A673 (cell line): Measurements from ENCODE around the gene RSAD1. TPM values are rescaled to one million over a fixed set of nuclear protein-coding genes. Genes with fewer than 3 reads are reported as not detected.

Source experiments
- BruUV-seq: library from RNA; stranded (reverse); fragments of 400-500 nt; replicated peaks from 2 replicates; lab custom pipeline; 2021; lab: Mats Ljungman, UMichigan
- CTCF ChIA-PET: fragments of 300-600 bp; sonication (Branson Sonifier 250); formaldehyde crosslinking; loops from one replicate; lab custom pipeline; 2022; ENCODE audit warnings: antibody characterized with exemption; lab: Charles Lee
- POLR2A ChIA-PET: fragments of 300-600 bp; sonication (Branson Sonifier 250); formaldehyde crosslinking; loops from one replicate; lab custom pipeline; 2022; ENCODE audit warnings: antibody characterized with exemption; ENCODE audit not compliant: low non-redundant PET; lab: Charles Lee
- DNase-seq: peaks from one replicate; pipeline ENCODE4 v3.0.0-alpha.2; 2015; ENCODE audit warnings: low spot score
- H3K27ac ChIP-seq: fragments of 200-600 bp; sonication (generic); 2 replicates; pipeline ENCODE4 v1.5.1; 2016; ENCODE audit warnings: mixed run types, low read depth, mild to moderate bottlenecking, mixed read lengths, antibody characterized with exemption, low read length; ENCODE audit not compliant: poor library complexity, severe bottlenecking
- H3K27me3 ChIP-seq: fragments of 200-600 bp; sonication (generic); replicated peaks from 2 replicates; pipeline ENCODE4 v1.6.1; 2017; ENCODE audit warnings: mixed run types, low read depth, mild to moderate bottlenecking, mixed read lengths, antibody characterized with exemption, low read length; ENCODE audit not compliant: insufficient read depth, poor library complexity
- H3K36me3 ChIP-seq: fragments of 200-600 bp; sonication (generic); 2 replicates; pipeline ENCODE4 v1.6.1; 2016; ENCODE audit warnings: mixed run types, mild to moderate bottlenecking, mixed read lengths, antibody characterized with exemption, low read length; ENCODE audit not compliant: insufficient read depth, poor library complexity, severe bottlenecking
- H3K4me1 ChIP-seq: fragments of 200-600 bp; sonication (generic); 2 replicates; pipeline ENCODE4 v1.6.1; 2017; ENCODE audit warnings: mixed run types, mild to moderate bottlenecking, mixed read lengths, antibody characterized with exemption, low read length; ENCODE audit not compliant: insufficient read depth, poor library complexity, severe bottlenecking
- H3K4me3 ChIP-seq: fragments of 200-600 bp; sonication (generic); 2 replicates; pipeline ENCODE4 v1.5.1; 2016; ENCODE audit warnings: low read depth, mixed run types, mild to moderate bottlenecking, mixed read lengths, low read length; ENCODE audit not compliant: poor library complexity, severe bottlenecking
- H3K9me3 ChIP-seq: fragments of 200-600 bp; sonication (generic); 2 replicates; pipeline ENCODE4 v1.6.1; 2016; ENCODE audit warnings: mixed run types, low read depth, mild to moderate bottlenecking, mixed read lengths, antibody characterized with exemption, low read length; ENCODE audit not compliant: poor library complexity, severe bottlenecking
- EZH2 ChIP-seq: fragments of 200-600 bp; sonication (generic); IDR thresholded peaks from 2 replicates; pipeline ENCODE4 v1.6.1; 2017; ENCODE audit warnings: borderline replicate concordance, low read depth, mild to moderate bottlenecking, mixed read lengths, antibody characterized with exemption, low read length; ENCODE audit not compliant: poor library complexity, severe bottlenecking
- intact Hi-C: fragments of 100-400 bp; cut with micrococcal nuclease; formaldehyde crosslinking; loops from one replicate; pipeline ENCODE4 v1.10.0; 2022; ENCODE audit not compliant: unreplicated experiment
- total RNA-seq: library from RNA; stranded (reverse); gene quantifications from 2 replicates; pipeline ENCODE4 v1.2.3, GENCODE V29; 2021
- TF ChIP-seq, protein P1 (sequence below): fragments of 300-800, 200-600 bp; sonication (generic); conservative IDR thresholded peaks from 2 replicates; pipeline ENCODE4 v1.5.1; 2017; ENCODE audit warnings: low read depth, mild to moderate bottlenecking, antibody characterized with exemption, low read length, moderate library complexity, mixed read lengths

The RSAD1 gene
- total RNA-seq, 1 experiment from 2014 or later = 44.3 TPM

DNA sequence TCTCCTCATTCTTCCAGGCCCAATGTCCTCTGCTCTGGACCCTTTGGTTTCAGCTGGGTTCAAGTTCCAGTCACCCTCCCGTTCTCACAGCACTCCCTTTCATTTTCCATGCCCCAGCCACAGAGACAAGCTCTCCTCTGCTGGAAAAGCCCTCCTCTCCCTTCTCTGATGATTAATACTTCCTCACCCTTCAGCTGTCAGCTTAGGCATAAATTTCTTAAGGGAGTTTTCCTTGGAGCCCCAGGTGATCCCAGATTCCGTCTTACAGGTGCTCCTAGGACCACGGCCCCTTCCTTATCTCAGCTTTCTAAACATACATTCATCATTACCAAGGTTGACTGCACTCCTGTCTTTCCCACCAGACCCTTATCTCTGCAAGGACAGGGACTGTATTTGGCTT, 20.4 kb upstream of the RSAD1 start:
- BruUV-seq = no TSS peak
- ChIA-PET CTCF (interaction anchor here (0.5 kb wide), 2 partner anchors 42 to 160 kb away, joined by 3 to 15 read pairs; no protein-coding TSS in a partner anchor), POLR2A (no interaction called here)
- no peak for DNase-seq
- Histone ChIP-seq H3K4me3 (no peak overlapping the region), H3K27me3 (no peaks in the 10 kb centered on the region), H3K9me3 (no peaks in the 10 kb centered on the region), H3K4me1 (peaks cover 9% of the 10 kb centered on the region), H3K27ac (no peak overlapping the region), H3K36me3 (no peaks in the 10 kb centered on the region)
- TF ChIP-seq, protein P1, sequence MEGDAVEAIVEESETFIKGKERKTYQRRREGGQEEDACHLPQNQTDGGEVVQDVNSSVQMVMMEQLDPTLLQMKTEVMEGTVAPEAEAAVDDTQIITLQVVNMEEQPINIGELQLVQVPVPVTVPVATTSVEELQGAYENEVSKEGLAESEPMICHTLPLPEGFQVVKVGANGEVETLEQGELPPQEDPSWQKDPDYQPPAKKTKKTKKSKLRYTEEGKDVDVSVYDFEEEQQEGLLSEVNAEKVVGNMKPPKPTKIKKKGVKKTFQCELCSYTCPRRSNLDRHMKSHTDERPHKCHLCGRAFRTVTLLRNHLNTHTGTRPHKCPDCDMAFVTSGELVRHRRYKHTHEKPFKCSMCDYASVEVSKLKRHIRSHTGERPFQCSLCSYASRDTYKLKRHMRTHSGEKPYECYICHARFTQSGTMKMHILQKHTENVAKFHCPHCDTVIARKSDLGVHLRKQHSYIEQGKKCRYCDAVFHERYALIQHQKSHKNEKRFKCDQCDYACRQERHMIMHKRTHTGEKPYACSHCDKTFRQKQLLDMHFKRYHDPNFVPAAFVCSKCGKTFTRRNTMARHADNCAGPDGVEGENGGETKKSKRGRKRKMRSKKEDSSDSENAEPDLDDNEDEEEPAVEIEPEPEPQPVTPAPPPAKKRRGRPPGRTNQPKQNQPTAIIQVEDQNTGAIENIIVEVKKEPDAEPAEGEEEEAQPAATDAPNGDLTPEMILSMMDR = no peak
- TF ChIP-seq EZH2 = no peak
- intact Hi-C loops = no loop called here

DNA sequence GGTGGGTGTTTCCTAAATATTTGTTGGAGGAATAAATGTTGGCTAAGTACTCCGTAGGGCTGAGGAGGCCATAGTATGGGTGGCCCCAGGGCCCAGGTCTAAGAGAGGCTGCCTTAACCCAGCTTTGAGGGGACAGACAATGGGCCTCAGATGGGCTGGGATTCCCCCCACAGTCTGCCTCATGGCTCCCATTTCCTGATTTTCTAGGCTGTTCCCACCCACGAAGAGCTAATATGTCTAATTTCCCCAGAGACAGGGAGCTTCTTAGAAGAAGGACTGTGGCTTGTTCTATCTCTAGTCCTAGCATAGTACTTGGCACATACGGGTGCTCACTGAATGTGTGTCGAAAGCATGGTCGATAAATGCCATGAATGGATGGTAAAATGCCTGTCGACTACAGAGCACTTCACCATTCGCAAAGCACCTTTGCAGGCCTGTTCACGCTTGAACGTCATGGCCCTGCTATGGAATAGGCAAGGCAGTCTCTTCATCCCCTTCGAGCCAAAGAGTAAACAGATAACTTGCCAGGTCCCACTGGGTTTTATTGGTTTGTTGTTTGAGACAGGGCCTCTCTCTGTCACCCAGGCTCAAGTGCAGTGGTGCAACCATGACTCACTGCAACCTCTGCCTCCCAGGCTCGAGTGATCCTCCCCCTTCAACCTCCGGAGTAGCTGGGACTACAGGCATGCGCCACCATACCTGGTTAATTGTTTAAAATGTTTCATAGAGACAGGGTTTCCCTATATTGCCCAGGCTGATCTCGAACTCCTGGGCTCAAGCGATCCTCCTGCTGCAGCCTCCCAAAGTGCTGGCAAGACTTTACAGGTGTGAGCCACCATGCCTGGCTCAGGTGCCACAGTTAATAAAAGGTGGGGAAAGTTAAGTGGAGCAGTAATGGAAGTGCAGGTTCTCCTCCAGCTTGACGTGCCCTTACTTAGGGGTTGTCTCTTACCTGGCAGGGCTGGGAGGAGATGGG, 19.7 kb upstream of the RSAD1 start:
- intact Hi-C loops = no loop called here
- DNase-seq = no peak
- peaks cover 9% of the 10 kb centered on the region for H3K4me1 ChIP-seq
- H3K9me3 ChIP-seq = no peaks in the 10 kb centered on the region
- no TSS peak for BruUV-seq
- H3K27me3 ChIP-seq = no peaks in the 10 kb centered on the region
- no peak overlapping the region for H3K4me3 ChIP-seq
- TF ChIP-seq, protein P1 = no peak
- TF ChIP-seq EZH2 = no peak
- no peaks in the 10 kb centered on the region for H3K36me3 ChIP-seq
- CTCF ChIA-PET = interaction anchor here (0.5 kb wide), 1 partner anchor 41 kb away, joined by 15 read pairs; no protein-coding TSS in a partner anchor
- no peak overlapping the region for H3K27ac ChIP-seq
- POLR2A ChIA-PET = no interaction called here

DNA sequence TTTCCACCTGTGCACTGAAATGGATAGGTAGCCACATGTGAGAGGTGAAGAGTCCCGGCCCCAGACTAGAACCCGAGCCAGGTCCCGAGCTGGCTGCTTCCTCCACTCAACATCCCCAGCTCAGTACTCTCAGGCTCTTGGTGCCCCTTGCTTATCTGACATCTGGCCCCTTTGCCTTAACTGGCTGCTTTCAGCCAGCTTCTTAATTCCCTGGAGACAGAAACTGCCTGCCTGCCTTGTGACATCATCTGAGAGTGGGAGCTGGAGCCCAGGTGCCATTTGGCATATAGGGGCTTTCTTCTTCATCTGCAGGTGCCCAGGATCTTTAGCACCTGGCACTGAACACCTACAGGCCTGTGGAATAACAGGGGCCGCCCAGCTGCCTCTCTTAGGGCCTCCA, 18.9 kb upstream of the RSAD1 start:
- no TSS peak for BruUV-seq
- Histone ChIP-seq H3K27ac (no peak overlapping the region), H3K36me3 (no peaks in the 10 kb centered on the region), H3K4me3 (no peak overlapping the region), H3K9me3 (no peaks in the 10 kb centered on the region), H3K27me3 (no peaks in the 10 kb centered on the region), H3K4me1 (peaks cover 9% of the 10 kb centered on the region)
- intact Hi-C loops = no loop called here
- ChIA-PET CTCF (no interaction called here), POLR2A (no interaction called here)
- TF ChIP-seq EZH2 = no peak
- TF ChIP-seq, protein P1 = no peak
- no peak for DNase-seq
